GM03348 (cell line): ENCODE data around the gene GRK4.
"Not testable (repeated sequence)": the region's sequence is repeated elsewhere in the genome, so short reads cannot be mapped to it uniquely, and the experiment has no call there.

Experiments used
- DNase-seq: peaks from one replicate; pipeline ENCODE4 v3.0.0; 2012; ENCODE audit warnings: low spot score

GRK4 gene

DNA sequence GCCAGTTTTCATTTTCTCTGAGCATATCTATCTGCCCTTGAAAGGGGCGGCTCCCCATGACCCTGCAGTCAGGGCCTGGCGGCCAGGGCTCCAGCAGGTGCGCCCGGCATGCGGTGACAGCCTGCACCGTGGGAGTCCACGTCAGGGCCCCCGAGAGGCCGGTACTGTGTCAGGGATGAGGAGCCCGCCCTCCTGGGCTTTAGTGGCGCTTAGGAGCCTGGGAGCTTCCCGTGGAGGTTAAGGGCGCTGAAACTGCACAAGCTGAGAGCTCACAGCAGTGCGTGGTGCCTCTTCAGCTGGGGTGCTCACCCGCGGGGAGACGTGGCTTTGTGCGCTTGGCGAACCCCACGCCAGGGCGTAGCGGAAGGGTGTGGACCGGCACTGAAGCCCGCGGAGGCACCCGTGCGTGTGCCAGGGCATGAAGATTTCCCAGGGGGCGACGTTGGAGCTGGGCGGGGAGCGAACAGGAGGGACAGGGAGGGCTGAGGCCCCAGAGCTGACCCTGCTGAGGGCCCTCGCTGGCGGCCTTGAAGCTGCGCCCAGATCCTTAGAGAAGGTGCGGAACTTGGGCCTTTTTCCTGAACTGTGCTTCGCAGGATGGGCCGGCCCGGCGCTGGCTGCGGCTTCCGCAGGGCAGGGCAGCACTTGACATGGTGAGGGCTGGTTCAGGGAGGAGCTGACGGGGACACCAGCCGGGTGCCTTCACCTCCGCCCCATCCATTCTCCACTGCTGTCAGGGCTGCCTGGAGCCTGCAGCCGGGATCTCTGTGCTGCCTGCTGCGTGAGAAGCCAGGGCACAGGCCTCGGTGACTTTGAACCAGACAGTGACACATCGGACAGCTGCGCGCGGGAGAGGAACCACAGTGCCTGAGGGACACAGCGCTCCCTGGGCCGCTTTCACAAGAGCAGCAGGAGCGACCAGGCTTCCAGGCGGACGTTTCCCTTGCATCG, 78.1 kb downstream of the GRK4 start:
- peak; percentile 73 for DNase-seq

DNA sequence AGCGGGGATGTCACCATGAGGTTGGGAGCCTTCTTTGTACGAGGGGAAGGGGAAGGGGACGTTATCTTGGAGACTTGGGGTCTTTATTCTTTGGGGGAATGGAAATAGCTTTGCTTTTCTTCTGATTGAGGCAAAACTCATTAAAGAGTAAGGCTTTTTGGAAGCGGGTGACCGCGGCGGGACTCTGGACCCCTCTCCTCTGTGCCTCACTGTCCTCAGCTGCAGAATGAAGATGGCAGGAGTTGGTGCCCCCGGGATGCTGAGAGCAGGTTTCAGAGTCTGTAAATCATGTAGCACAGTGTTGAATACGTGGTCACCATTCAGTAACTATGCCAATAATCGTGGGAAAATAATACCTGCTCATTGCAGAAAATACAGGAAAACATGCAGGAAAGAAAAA, 78.9 kb downstream of the GRK4 start:
- DNase-seq: no peak

DNA sequence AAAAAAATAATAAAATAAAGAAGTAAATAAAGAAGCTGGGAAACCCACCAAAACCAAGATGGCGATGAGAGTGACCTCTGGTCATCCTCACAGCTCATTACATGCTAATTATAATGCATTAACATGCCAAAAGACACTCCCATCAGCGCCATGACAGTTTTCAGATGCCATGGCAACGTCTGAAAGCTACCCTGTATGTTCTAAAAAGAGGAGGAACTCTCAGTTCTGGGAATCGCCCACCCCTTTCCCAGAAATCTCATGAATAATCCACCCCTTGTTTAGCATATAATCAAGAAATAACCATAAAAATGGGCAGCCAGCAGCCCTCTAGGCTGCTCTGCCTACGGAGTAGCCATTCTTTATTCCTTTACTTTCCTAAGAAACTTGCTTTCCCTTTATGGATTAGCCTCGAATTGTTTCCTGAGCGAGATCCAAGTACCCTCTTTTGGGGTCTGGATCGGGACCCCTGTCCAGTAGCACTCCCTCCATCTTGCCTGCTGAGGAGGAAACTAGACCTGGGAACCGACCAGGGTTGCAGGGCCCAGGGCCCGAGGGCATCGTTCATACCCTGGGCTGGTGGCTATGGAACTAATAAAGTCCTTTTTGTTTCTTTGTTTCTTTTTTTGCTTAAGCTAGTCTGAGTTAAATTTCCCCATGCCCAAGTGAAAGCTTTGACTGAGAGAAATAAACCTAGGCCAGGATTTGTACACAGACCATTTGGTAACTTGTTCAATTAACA, 80.1 kb downstream of the GRK4 start:
- DNase-seq: no peak

DNA sequence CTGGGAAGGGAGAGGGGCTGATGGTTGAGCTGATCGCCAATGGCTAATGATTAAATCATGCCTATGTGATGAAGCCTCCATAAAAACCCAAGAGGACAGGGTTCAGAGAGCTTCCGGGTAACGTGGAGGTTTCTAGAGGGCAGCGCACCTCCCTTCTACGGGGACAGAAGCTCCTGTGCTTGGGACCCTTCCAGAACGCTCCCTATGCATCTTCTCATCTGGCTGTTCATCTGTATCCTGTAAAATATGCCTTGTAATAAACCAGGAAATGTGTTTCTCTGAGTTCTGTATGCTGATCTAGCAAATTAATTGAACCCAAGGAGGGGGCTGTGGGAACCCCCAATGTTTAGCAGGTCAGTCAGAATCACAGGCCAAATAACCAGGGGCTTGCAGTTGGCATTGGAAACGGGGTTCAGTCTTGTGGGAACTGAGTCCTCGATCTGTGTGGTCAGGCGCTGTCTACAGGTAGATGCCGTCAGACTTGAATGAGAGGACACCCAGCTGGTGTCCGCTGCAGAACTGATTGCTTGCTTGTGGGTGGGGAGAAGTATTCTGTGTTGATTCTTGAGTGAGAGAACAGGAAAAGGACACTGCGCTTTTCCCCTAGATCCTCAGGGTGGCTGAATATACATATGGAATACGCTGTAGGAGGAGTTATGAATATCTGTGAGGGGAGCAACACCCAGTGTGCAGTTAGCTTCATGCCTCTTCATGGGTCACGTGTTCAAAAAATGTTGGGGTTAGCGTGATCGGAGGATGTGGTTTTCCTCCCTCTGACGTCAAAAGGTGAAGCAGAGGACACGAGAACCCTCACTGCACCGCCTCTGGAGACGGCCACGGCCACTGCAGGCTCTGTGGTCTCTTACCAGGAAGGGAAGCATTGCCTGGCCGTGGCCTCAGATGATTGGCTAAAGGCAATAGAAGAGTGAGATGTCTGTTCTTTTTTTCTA, 81.8 kb downstream of the GRK4 start:
- no peak for DNase-seq

DNA sequence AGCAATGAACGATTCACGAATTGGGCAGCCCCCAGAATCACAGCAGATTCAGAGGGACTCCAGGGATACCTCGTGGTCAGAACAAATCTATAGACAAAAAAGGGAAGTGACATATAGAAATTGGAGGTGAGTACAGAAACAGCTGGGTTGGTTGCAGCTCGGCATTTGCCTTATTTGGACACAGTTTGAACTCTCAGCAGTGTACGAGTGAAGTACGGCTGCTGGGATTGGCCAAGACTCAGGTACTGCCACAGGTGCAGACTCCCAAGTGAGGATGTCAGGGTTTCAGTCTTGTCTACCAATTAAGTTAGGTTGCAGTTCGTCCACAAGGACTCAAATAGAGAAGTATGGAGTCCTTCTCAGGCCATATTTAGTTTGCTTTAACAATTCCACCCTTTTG, 82.8 kb downstream of the GRK4 start:
- no peak for DNase-seq

DNA sequence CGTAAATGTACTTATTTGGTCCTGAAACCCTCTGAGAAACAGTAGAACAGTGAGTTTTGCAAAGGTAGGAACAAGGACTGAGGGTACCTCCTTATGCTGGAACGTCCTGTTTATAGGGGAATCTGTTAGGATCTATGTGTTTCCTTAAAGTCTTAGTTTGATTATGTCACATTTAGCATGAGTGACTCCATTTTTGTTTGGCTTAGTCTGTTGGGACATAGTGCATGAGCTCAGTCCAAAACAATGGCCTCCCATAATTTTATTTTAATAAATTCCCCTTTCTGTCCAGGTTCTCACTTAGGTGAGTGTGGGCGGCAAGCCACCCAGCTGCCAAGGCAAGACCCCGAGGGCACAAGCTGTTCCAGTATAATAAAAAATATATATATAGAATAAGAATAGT, 83.3 kb downstream of the GRK4 start:
- DNase-seq: no peak

DNA sequence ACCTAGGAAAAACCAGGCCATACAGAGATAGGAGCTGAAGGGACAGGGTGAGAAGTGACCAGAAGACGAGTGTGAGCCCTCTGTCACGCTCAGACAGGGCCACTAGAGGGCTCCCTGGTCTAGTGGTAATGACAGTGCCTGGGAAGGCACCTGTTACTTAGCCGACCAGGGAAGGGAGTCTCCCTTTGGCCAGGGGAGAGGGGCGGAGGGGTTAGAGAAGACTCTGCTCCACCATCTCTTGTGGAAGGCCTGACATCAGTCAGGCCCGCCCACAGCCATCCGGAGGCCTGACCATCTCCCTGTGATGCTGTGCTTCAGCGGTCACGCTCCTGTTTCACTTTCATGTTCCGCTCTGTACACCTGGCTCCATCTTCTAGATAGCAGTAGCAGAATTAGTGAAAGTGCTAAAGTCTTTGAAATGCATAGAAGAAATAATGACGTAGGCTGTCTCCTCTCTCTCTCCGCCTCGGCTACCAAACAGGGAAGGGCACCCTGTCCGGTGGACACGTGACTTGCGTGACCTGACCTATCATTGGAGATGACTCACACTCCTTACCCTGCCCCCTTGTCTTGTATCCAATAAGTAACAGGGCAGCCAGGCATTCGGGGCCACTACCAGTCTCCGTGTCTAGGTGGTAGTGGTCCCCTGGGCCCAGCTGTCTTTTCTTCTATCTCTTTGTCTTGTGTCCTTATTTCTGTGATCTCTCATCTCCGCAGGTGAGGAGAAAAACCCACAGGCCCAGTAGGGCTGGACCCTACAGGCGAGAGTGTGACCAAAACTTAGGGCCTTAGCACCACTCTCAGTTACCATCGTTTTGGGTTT, 84.3 kb downstream of the GRK4 start:
- peak; percentile 45 for DNase-seq

DNA sequence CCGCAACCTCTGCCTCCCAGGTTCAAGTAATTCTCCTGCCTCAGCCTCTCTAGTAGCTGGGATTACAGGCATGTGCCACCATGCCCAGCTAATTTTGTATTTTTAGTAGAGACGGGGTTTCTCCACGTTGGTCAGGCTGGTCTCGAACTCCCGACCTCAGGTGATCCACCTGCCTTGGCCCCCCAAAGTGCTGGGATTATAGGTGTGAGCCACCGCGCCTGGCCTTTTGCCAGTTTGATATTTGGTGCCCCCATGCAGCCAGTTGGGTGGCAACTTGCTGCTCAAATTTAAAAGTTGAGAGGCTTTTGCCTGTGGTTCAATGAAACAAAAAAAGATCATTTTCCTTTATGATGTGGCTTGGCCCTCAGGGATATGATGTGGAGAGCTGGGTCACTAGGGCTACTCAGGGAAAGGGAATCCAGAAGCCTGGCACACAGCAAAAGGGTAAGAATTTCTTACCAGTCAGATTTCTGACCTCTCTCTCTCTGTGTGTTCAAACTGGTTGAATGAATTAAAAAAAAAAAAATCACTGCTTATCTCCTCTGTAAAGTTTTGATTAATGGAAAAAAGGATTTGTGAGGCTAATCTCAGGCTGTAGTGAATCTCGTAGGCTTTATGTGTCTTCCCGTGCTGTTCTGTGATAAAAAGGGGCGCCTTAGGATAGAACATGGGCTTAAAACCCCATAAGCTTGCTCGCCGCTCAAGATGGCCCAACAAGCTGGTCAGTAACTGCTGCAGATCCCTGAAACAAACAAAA, 87.9 kb downstream of the GRK4 start:
- DNase-seq: not testable (repeated sequence)

DNA sequence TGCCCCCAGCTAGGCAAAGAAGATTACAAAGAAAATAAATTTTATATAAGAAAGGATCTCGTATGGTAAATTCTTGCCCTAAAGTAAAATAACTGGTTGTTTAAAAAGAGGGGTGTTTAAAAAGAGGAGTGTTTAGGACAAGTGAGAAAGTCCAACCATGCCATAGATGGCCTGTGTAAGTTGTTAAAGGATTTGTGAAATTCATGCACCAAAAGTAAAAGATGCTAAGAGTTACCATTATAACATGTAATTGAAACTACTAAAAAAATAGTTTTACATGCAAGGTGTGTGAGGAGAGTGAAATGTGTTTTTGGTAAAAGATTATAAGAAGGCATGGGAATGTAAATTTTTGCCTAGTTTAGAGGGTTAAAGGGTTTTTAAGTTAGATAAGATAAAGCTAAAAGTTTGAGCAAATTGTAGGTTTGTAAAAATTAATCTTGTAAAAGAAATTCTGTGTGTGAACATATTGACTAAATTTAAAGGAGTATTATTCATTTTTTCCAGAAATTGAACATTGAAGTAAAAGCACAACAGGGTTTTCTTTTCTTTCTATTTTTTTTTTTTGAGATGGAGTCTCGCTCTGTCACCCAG, 90.9 kb downstream of the GRK4 start:
- DNase-seq: no peak

DNA sequence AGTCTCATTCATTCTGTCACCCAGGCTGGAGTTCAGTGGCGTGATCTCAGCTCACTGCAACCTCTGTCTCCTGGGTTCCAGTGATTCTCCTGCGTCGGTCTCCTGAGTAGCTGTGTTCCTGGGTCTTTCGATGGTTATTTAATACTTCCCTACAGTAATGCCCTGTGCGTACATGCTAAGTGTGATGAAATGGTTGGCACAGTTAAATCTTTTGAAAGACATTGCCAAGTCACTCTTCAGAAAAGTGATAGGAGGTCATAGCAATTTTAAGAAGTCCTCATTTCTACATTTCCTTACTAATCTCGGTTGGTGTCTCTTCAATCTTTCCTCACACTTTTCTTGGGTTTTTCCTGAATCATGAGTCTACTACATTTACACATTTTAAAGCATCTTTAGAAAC, 96.6 kb downstream of the GRK4 start:
- DNase-seq: no peak

DNA sequence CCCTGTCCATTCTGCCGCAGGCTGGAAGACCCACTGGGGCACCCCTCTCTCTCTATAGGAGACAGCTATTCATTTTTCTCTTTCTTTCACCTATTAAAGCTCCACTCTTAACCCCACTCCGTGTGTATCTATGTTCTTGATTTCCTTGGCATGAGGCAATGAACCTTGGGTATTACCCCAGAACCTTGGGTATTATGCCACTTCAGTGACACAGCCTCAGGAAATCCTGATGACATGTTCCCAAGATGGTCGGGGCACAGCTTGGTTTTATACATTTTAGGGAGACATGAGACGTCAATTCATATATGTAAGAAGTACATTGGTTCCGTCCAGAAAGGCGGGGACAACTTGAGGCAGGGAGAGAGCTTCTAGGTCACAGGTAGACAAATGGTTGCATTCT, 97.6 kb downstream of the GRK4 start:
- no peak for DNase-seq

DNA sequence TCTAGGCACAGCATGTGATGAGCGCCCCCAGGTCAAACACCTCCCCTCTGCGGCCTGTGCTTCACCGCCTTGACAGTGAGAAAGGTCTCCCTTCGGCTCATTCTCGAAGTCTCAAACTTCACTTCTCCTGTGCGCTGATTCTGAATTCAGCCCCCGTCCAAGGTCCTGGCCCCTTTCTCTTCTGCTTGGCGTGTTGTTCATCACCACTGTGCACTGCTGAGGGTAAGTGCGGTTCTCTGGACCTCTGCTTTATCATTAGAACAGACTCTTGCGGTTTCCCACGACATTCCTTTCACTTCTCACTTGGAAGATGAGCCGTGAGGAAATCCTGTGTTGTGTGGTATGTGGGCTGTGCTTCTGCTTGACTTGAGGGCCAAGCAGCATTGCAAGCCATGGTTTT, 99.1 kb downstream of the GRK4 start:
- DNase-seq: peak; percentile 36

DNA sequence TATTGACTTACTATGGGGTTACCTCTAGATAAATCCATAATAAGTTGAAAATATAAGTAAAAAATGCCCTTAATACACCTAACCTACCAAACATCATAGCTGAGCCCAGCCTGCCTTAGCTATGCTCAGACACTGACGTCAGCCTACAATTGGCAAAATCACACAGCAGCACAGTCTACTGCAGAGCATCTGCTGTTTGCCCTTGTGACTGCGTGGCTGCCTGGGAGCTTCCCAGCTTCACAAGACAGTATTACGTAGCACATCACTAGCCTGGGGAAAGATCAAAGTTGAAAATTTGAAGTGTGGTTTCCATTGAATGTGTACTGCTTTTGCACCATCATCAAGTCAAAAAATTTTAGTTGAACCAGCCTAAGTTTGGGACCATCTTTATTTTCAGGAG, 102.2 kb downstream of the GRK4 start:
- no peak for DNase-seq

DNA sequence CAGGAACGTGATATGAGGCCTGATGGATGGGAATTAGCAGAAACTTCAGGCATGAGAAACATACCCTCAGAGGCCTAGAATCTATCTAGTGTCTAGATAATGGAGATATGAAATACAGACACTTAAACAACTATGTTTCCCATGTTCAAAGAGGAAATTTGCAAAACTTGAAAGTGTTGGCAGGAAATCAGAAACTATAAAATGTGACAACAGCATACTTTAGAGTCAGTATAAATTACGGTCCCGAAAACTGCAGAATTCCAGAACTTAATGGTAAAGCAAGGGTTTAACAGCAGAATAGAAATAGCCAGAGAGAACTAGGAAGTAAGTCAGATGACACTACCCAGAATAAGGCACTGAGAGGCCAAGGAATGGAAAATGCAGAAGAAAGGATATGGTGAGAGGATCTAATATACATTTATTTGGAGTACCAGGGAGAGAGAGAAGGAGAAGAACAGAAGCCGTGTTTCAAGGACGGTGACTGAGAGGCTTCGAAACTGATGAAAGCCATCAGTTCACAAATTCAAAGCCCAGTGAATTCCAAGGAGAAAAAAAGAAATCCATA, 103.5 kb downstream of the GRK4 start:
- no peak for DNase-seq

DNA sequence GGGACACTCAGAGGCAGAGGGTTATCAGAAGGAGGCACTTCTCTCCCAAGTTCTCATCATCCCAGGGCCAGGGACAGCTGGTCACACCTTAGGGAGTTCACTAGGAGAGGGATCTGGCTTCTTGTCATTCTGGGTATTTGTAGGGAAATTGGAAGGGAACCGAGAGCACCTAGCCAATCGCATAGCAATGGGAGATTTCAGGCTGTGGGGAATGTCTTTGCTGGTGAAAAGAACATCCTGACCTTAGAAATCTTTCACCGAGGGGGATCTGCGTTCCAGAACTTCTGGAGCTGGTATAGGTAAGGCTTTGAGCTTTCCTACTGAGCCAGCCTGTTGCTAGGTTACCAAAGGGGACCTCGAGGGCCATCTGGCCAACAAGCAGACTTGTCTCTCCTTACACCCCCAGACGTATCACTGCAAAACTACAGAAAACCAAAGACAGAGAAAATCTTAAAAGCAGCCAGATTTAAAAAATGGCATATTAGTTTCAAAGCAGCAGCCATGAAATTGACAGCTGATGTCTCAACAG, 104.2 kb downstream of the GRK4 start:
- DNase-seq: no peak

DNA sequence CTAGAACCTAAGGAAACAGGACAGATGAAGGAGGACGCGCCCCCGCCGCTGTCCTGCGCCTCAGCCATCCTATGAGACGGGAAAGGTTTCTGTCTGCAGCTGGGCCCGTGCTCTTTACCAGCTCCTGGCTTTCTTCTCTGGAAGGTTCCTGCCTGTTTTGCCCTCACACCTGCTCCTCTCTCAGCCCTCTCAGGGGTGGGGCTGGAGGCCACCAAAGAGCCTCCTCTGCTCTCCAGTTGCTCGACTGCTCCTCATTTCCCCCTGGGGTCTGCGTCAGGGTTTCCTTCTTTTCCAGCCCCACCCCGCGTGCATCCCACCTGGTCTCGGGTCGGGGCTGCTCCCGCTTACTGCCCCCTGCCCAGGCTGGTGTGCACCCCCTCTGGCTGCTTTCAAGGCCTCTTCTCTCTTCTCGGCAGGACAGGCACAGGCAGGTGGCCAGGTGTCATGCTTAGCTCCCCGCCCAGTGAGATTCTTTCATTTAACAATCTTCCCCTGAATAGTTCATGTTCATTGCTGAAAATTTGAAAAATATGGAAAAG, 106.4 kb downstream of the GRK4 start:
- no peak for DNase-seq

DNA sequence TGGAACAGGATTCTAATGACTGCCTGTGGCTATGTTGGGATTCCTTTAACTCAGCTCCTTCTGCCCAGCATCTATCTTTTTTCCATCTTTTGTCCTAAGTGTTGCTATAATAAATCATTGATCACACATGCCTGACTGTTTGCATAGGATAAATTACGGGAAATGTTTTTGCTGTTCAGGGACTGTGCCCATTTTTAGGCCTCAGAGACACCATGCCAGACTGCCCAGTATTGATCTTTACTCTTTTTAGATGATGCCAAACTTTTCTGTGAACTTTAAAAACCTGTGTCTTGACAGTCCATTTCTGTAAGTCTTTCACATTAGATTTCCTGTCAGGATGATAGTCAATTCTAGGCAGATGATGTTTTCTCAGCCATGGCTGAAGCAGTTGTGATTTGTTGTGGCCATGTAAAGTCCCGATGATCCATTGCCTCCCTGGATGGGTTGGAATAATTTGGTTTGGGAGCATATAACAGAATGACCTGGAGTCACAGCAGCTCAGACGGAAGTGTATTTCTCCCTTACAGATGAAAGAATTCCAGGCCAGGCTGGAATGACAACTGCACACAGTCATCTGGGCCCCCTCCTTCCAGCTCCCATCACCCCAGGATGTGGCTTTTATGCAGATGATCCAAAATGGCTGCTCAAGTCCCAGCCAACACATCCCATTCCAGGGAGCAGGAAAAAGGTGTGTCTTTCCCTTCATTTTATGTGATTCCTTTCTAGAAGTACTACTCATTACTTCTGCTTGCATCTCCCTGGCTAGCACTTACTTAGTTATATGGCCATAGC, 107.5 kb downstream of the GRK4 start:
- peak; percentile 50 for DNase-seq

DNA sequence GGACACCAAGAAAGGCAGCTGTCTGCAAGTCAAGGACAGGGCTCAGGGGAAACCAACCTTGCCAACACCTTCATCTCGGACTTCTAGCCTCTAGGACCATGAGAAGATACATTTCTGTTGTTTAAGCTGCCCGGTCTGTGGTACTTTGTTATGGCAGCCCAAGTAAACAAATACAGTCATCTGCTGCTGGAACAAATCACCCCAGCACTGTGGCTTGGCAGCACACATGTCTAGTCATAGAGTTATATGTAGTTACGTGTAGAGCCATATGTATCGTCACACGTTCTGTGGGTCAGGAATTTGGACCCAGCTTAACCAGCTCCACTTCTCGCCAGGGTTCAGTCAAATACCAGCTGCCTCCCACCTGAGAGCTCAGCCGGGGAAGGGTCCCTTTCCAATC, 108.4 kb downstream of the GRK4 start:
- no peak for DNase-seq
